ENCODE measurements around the gene PRAMEF27. TPM values are rescaled to one million over a fixed set of nuclear protein-coding genes. Genes with fewer than 3 reads are reported as not detected.
"Not testable (repeated sequence)": the region's sequence is repeated elsewhere in the genome, so short reads cannot be mapped to it uniquely, and the experiment has no call there.

Gene PRAMEF27
- total RNA-seq = not detected
- polyA plus RNA-seq = not detected
- long read RNA-seq, donor 1 = 0 reads
- long read RNA-seq, donor 2 = 0 reads

DNA sequence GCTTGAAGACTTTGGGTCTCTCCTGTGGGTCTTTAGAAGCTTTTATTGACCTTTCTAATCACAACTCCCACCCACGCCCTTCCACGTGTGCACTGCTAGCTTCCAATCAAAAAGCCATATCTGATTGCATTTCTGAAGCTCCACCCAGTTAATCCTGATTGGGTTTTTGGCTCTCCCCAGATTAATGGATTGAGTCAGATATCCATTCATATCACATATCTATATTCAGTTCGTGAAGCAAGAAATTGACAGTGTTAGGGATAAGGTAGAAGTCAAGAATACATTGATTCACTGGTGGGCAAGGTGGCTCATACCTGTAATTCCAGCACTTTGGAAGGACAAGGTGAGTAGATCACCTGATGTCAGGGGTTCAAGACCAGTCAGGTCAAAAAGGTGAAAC is at the start of gene PRAMEF27:
Gene PRAMEF27 (minus strand): TSS at position 101 of the 400 bp plus-strand sequence. CDS start 2,916 bp downstream, outside the sequence.
- DNase-seq; H3K36me3 ChIP-seq (ENCODE audit: control insufficient read depth in 1 of 2, insufficient read depth in 2 of 2, low read length in 1 of 2); ATAC-seq (ENCODE audit: low FRiP score); intact Hi-C loops (cut with DNase I); H3K27me3 ChIP-seq (ENCODE audit: control insufficient read depth in 1 of 2, insufficient read depth in 2 of 2, low read length in 1 of 2); H3K4me1 ChIP-seq (ENCODE audit: control insufficient read depth in 1 of 2, insufficient read depth in 2 of 2, low read length in 2 of 2); H3K4me3 ChIP-seq (ENCODE audit: low read length in 2 of 2); H3K9me3 ChIP-seq (ENCODE audit: control insufficient read depth, low read length); H3K27ac ChIP-seq (ENCODE audit: low read depth in 1 of 2, low read length in 2 of 2): not testable (repeated sequence)
- 67 to 77% methylated on average over 3 of the region's 3 CpGs for WGBS, 2 donors

DNA sequence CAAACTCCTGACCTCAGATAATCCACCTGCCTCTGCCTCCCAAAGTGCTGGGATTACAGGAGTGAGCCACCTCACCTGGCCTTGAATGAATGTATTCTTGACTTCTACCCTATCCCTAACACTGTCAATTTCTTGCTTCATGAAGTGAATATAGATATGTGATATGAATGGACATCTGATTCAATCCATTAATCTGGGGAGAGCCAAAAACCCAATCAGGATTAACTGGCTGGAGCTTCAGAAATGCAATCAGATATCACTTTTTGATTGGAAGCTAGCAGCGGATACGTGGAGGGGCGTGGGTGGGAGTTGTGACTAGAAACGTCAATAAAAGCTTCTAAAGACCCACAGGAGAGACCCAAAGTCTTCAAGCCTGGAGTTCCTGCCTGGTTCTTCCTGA is 14.1 kb upstream of the PRAMEF27 start, which contains the start of gene PRAMEF25:
Gene PRAMEF25 (plus strand): TSS at position 301 of the 400 bp plus-strand sequence. CDS start 2,920 bp downstream, outside the sequence.
- H3K4me1 ChIP-seq (ENCODE audit: control insufficient read depth in 1 of 2, insufficient read depth in 2 of 2, low read length in 2 of 2); H3K9me3 ChIP-seq (ENCODE audit: control insufficient read depth, low read length); H3K36me3 ChIP-seq (ENCODE audit: control insufficient read depth in 1 of 2, insufficient read depth in 2 of 2, low read length in 1 of 2); H3K27me3 ChIP-seq (ENCODE audit: control insufficient read depth in 1 of 2, insufficient read depth in 2 of 2, low read length in 1 of 2); H3K27ac ChIP-seq (ENCODE audit: low read depth in 1 of 2, low read length in 2 of 2); ATAC-seq (ENCODE audit: low FRiP score); H3K4me3 ChIP-seq (ENCODE audit: low read length in 2 of 2); intact Hi-C loops (cut with DNase I); DNase-seq: not testable (repeated sequence)
- no CpG with 5 or more reads among the region's 4 CpGs for WGBS, 2 donors

DNA sequence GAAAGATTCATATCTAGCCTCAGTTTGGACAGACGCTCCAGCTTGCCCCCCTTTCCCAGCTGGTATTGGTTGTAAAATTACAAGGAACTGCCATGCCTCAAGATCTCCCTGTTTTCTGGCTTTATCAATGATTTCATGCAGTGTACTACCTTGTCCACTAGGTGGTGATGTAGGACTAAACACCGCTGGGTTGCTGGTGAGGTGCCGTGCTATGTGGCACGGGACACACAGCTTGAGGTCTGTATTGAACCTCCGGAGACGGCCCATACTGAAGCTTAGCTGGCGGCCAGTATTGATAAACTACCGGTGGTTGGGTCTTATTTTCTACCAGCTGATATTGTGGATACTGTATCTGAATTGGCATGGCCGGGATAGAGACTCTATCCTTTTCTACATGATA is 36.5 kb downstream of the PRAMEF27 start:
- H3K4me3 ChIP-seq (ENCODE audit: low read length in 2 of 2); H3K4me1 ChIP-seq (ENCODE audit: control insufficient read depth in 1 of 2, insufficient read depth in 2 of 2, low read length in 2 of 2); H3K9me3 ChIP-seq (ENCODE audit: control insufficient read depth, low read length); H3K27ac ChIP-seq (ENCODE audit: low read depth in 1 of 2, low read length in 2 of 2); intact Hi-C loops (cut with DNase I); DNase-seq; H3K27me3 ChIP-seq (ENCODE audit: control insufficient read depth in 1 of 2, insufficient read depth in 2 of 2, low read length in 1 of 2); H3K36me3 ChIP-seq (ENCODE audit: control insufficient read depth in 1 of 2, insufficient read depth in 2 of 2, low read length in 1 of 2); ATAC-seq (ENCODE audit: low FRiP score): not testable (repeated sequence)
- 27 to 31% methylated on average over 5 to 6 of the region's 9 CpGs for WGBS, 2 donors

DNA sequence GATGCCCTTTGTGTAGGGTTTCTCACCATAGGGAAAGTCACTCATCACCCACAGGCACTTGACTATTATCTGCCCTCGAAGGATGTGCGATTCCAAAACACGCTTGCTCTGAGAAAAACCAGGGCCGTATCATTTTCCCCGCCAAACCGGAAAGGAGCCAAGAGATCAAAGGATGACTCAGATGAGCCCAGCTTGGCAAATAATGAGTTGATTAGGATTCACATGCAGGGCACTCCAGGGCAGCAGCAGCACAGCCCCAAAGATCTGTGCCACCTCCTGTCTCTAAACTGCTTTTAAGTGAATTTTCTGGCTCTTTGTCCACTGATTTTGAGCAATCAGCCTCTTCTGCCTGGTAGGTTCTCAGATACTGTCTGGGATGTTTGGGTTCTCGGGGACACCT is 44.4 kb downstream of the PRAMEF27 start:
- H3K27ac ChIP-seq (ENCODE audit: low read depth in 1 of 2, low read length in 2 of 2); H3K4me3 ChIP-seq (ENCODE audit: low read length in 2 of 2); DNase-seq; H3K4me1 ChIP-seq (ENCODE audit: control insufficient read depth in 1 of 2, insufficient read depth in 2 of 2, low read length in 2 of 2); intact Hi-C loops (cut with DNase I); H3K36me3 ChIP-seq (ENCODE audit: control insufficient read depth in 1 of 2, insufficient read depth in 2 of 2, low read length in 1 of 2); H3K27me3 ChIP-seq (ENCODE audit: control insufficient read depth in 1 of 2, insufficient read depth in 2 of 2, low read length in 1 of 2); H3K9me3 ChIP-seq (ENCODE audit: control insufficient read depth, low read length); ATAC-seq (ENCODE audit: low FRiP score): not testable (repeated sequence)
- WGBS, 2 donors = no CpG with 5 or more reads among the region's 7 CpGs

DNA sequence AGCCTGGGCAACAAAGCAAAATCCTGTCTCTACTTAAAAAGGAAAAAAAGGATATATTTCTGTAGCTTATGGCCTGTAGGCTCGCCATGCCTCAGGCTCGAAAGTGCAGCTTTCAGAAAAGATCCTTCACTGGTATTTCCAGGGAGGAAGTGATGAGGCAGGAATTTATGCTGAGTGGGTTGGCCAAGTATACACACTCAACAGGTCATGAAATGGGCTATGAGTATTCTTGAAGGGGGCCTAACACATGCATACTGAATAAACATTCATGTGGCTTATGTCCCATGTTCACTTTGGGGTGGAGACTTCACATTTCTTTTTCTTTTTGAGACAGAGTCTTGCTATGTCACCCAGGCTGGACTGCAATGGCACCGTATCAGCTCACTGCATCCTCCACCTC is 47.0 kb downstream of the PRAMEF27 start:
- ATAC-seq (ENCODE audit: low FRiP score); H3K36me3 ChIP-seq (ENCODE audit: control insufficient read depth in 1 of 2, insufficient read depth in 2 of 2, low read length in 1 of 2); H3K27me3 ChIP-seq (ENCODE audit: control insufficient read depth in 1 of 2, insufficient read depth in 2 of 2, low read length in 1 of 2); H3K4me1 ChIP-seq (ENCODE audit: control insufficient read depth in 1 of 2, insufficient read depth in 2 of 2, low read length in 2 of 2); H3K4me3 ChIP-seq (ENCODE audit: low read length in 2 of 2); H3K9me3 ChIP-seq (ENCODE audit: control insufficient read depth, low read length); H3K27ac ChIP-seq (ENCODE audit: low read depth in 1 of 2, low read length in 2 of 2); intact Hi-C loops (cut with DNase I); DNase-seq: not testable (repeated sequence)
- no CpG with 5 or more reads among the region's 3 CpGs for WGBS, 2 donors

DNA sequence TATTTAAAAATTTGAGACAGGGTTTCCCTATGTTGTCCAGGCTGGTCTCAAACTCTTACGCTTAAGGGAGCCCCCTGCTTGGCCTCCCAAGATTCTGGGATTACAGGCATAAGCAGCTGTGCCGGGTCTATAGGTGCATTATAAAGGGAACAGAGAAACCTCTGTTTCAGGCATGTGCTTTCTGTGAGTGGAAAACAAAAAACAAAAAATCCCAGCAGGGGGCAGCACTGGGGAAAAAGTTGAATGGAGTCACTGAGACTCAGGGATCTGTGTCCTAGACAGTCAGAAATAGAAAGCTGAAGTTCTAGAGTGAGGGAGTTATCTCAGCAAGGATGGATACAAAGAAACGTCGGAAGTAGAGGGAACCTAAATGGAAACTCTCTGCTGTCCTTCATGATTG is 50.6 kb downstream of the PRAMEF27 start:
- ATAC-seq (ENCODE audit: low FRiP score); H3K9me3 ChIP-seq (ENCODE audit: control insufficient read depth, low read length); DNase-seq; H3K27ac ChIP-seq (ENCODE audit: low read depth in 1 of 2, low read length in 2 of 2); H3K4me3 ChIP-seq (ENCODE audit: low read length in 2 of 2); H3K4me1 ChIP-seq (ENCODE audit: control insufficient read depth in 1 of 2, insufficient read depth in 2 of 2, low read length in 2 of 2); H3K36me3 ChIP-seq (ENCODE audit: control insufficient read depth in 1 of 2, insufficient read depth in 2 of 2, low read length in 1 of 2); intact Hi-C loops (cut with DNase I); H3K27me3 ChIP-seq (ENCODE audit: control insufficient read depth in 1 of 2, insufficient read depth in 2 of 2, low read length in 1 of 2): not testable (repeated sequence)
- 47 to 59% methylated on average over 1 to 2 of the region's 4 CpGs for whole genome bisulfite sequencing, 2 donors

Other genes with a start within 250 kb of the PRAMEF27 start
- gene PRAMEF11, start 225.2 kb downstream of the PRAMEF27 start, total RNA-seq = not detected
- gene PRAMEF11, start 225.2 kb downstream of the PRAMEF27 start, polyA plus RNA-seq = not detected
- gene HNRNPCL1, start 207.9 kb downstream of the PRAMEF27 start, total RNA-seq = not detected
- gene HNRNPCL1, start 207.9 kb downstream of the PRAMEF27 start, polyA plus RNA-seq = not detected
- not detected for gene PRAMEF2, start 199.5 kb downstream of the PRAMEF27 start, total RNA-seq
- not detected for gene PRAMEF2, start 199.5 kb downstream of the PRAMEF27 start, polyA plus RNA-seq
- not detected for gene PRAMEF4, start 170.4 kb downstream of the PRAMEF27 start, total RNA-seq
- gene PRAMEF4, start 170.4 kb downstream of the PRAMEF27 start, polyA plus RNA-seq = not detected
- gene PRAMEF10, start 158.3 kb downstream of the PRAMEF27 start, total RNA-seq = not detected
- not detected for gene PRAMEF10, start 158.3 kb downstream of the PRAMEF27 start, polyA plus RNA-seq
- not detected for gene PRAMEF7, start 140.0 kb downstream of the PRAMEF27 start, total RNA-seq
- gene PRAMEF7, start 140.0 kb downstream of the PRAMEF27 start, polyA plus RNA-seq = under 1 TPM in 1 of 2 donors, not detected in 1; 0.20 TPM
- gene PRAMEF6, start 109.0 kb downstream of the PRAMEF27 start, total RNA-seq = not detected
- not detected for gene PRAMEF6, start 109.0 kb downstream of the PRAMEF27 start, polyA plus RNA-seq
- not detected for gene HNRNPCL3, start 4.2 kb upstream of the PRAMEF27 start, total RNA-seq
- not detected for gene HNRNPCL3, start 4.2 kb upstream of the PRAMEF27 start, polyA plus RNA-seq
- gene PRAMEF25, start 14.2 kb upstream of the PRAMEF27 start, total RNA-seq = not detected
- gene PRAMEF25, start 14.2 kb upstream of the PRAMEF27 start, polyA plus RNA-seq = not detected
- not detected for gene HNRNPCL2, start 60.3 kb upstream of the PRAMEF27 start, total RNA-seq
- gene HNRNPCL2, start 60.3 kb upstream of the PRAMEF27 start, polyA plus RNA-seq = not detected
- not detected for gene PRAMEF26, start 99.4 kb upstream of the PRAMEF27 start, total RNA-seq
- gene PRAMEF26, start 99.4 kb upstream of the PRAMEF27 start, polyA plus RNA-seq = not detected
- not detected for gene HNRNPCL4, start 109.1 kb upstream of the PRAMEF27 start, total RNA-seq
- gene HNRNPCL4, start 109.1 kb upstream of the PRAMEF27 start, polyA plus RNA-seq = not detected
- gene PRAMEF9, start 115.3 kb upstream of the PRAMEF27 start, total RNA-seq = not detected
- gene PRAMEF9, start 115.3 kb upstream of the PRAMEF27 start, polyA plus RNA-seq = not detected
- gene PRAMEF13, start 144.8 kb upstream of the PRAMEF27 start, total RNA-seq = not detected
- gene PRAMEF13, start 144.8 kb upstream of the PRAMEF27 start, polyA plus RNA-seq = not detected
- not detected for gene PRAMEF18, start 169.6 kb upstream of the PRAMEF27 start, total RNA-seq
- gene PRAMEF18, start 169.6 kb upstream of the PRAMEF27 start, polyA plus RNA-seq = not detected
- gene PRAMEF5, start 197.6 kb upstream of the PRAMEF27 start, total RNA-seq = not detected
- not detected for gene PRAMEF5, start 197.6 kb upstream of the PRAMEF27 start, polyA plus RNA-seq
- gene PRAMEF8, start 228.6 kb upstream of the PRAMEF27 start, total RNA-seq = not detected
- not detected for gene PRAMEF8, start 228.6 kb upstream of the PRAMEF27 start, polyA plus RNA-seq
- not detected for gene PRAMEF33, start 247.0 kb upstream of the PRAMEF27 start, total RNA-seq
- not detected for gene PRAMEF33, start 247.0 kb upstream of the PRAMEF27 start, polyA plus RNA-seq